CD8-positive, alpha-beta memory T cell (primary cell): ENCODE data around the gene TLE6. TPM values are rescaled to one million over a fixed set of nuclear protein-coding genes. Genes with fewer than 3 reads are reported as not detected.

Experiments
- CTCF ChIA-PET: fragments of 350-600 bp; sonication (Branson Sonifier 250); formaldehyde crosslinking; loops from one replicate; lab custom pipeline; 2021; ENCODE audit warnings: antibody characterized with exemption; lab: Charles Lee
- POLR2A ChIA-PET: fragments of 350-600 bp; sonication (Branson Sonifier 250); formaldehyde crosslinking; loops from one replicate; lab custom pipeline; 2021; ENCODE audit warnings: antibody characterized with exemption; lab: Charles Lee
- DNase-seq, 5 donors: peaks; one replicate each; pipeline versions ENCODE4 v3.0.0 to v3.0.0-alpha.2; 2020 to 2022; ENCODE audit warnings: mixed read lengths in 1 of 5
- H3K27ac ChIP-seq: one replicate; pipeline ENCODE4 v1.7.0; 2013; ENCODE audit warnings: low read depth, mild to moderate bottlenecking, low read length, moderate library complexity
- H3K27me3 ChIP-seq: 2 replicates; pipeline ENCODE4 v1.7.0; 2013; ENCODE audit warnings: low read length, mild to moderate bottlenecking; ENCODE audit not compliant: insufficient read depth, poor library complexity, severe bottlenecking
- H3K36me3 ChIP-seq: 2 replicates; pipeline ENCODE4 v1.7.0; 2013; ENCODE audit warnings: mild to moderate bottlenecking, low read length, moderate library complexity; ENCODE audit not compliant: insufficient read depth
- H3K4me1 ChIP-seq: 2 replicates; pipeline ENCODE4 v1.7.0; 2013; ENCODE audit warnings: mild to moderate bottlenecking, low read length, moderate library complexity; ENCODE audit not compliant: insufficient read depth
- H3K4me3 ChIP-seq: 2 replicates; pipeline ENCODE4 v1.7.0; 2013; ENCODE audit warnings: mild to moderate bottlenecking, low read length
- H3K9me3 ChIP-seq: 2 replicates; pipeline ENCODE4 v1.7.0; 2013; ENCODE audit warnings: mild to moderate bottlenecking, low read length
- H3K27ac Mint-ChIP-seq, 8 donors: one replicate each; pipeline ENCODE4 v1.8.0; 2020 to 2021; ENCODE audit warnings: mixed read lengths in 8 of 8, mild to moderate bottlenecking in 6 of 8, inconsistent platforms in 3 of 8, moderate library complexity in 3 of 8
- H3K27me3 Mint-ChIP-seq, 2 donors: one replicate each; pipeline ENCODE4 v1.8.0; 2020 to 2021; ENCODE audit warnings: mixed read lengths in 2 of 2, mild to moderate bottlenecking in 1 of 2, moderate library complexity in 1 of 2
- H3K36me3 Mint-ChIP-seq, 3 donors: one replicate each; pipeline ENCODE4 v1.8.0; 2020 to 2021; ENCODE audit warnings: mixed read lengths in 3 of 3, inconsistent platforms in 1 of 3, mild to moderate bottlenecking in 1 of 3
- H3K4me1 Mint-ChIP-seq, 3 donors: one replicate each; pipeline ENCODE4 v1.8.0; 2020 to 2021; ENCODE audit warnings: mixed read lengths in 3 of 3, inconsistent platforms in 1 of 3, mild to moderate bottlenecking in 1 of 3
- H3K4me3 Mint-ChIP-seq, 7 donors: one replicate each; pipeline ENCODE4 v1.8.0; 2020 to 2021; ENCODE audit warnings: mixed read lengths in 7 of 7, mild to moderate bottlenecking in 6 of 7, moderate library complexity in 4 of 7, inconsistent platforms in 2 of 7
- H3K9me3 Mint-ChIP-seq, 5 donors: one replicate each; pipeline ENCODE4 v1.8.0; 2020 to 2022; ENCODE audit warnings: mixed read lengths in 5 of 5, mild to moderate bottlenecking in 3 of 5, moderate library complexity in 2 of 5, inconsistent platforms in 1 of 5
- polyA plus RNA-seq: library from polyadenylated mRNA; unstranded; fragments of 300-500 nt; fragmentation: Illumina TruSeq; gene quantifications from one replicate; pipeline ENCODE4 v1.2.3, GENCODE V29; 2021
- total RNA-seq, 2 experiments: library from RNA; stranded (reverse); gene quantifications; one replicate each; pipeline ENCODE4 v1.2.3, GENCODE V29; 2021

Gene TLE6
- total and polyA plus RNA-seq, 3 experiments from 2014 or later = 1.1 to 1.3 TPM; not detected in 1

DNA sequence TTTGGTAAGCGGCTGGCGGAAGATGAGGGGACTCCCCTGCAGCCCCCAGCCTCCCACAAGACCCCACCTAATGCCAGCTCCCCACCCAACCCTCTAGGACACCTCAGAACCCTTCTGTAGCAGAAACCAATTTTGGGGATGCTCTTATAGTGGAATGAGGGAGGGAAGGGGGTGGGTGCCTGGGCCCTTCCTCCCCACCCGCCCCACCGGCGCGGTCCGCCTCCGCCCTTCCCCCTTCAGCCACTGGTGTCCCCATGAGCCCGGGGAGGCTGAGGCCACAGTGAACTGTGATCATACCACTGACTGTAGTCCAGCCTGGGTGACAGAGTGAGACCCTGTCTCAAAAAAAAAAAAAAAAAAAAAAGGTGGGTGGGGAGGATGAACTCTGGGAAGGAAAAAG is 16.2 kb downstream of the TLE6 start:
- Mint-ChIP-seq H3K4me3 (no peak overlapping the region), H3K36me3 (peaks cover 0 to 7% (median 2%) of the 10 kb centered on the region in 3 donors), H3K4me1 (no peaks in the 10 kb centered on the region), H3K27me3 (peaks cover 3 to 4% of the 10 kb centered on the region in 2 donors), H3K9me3 (peaks cover 0 to 2% (median 0%) of the 10 kb centered on the region in 5 donors), H3K27ac (no peak overlapping the region)
- POLR2A ChIA-PET = no interaction called here
- Histone ChIP-seq H3K27ac (no peak overlapping the region), H3K9me3 (no peaks in the 10 kb centered on the region), H3K4me3 (no peak overlapping the region), H3K27me3 (no peaks in the 10 kb centered on the region), H3K4me1 (no peaks in the 10 kb centered on the region), H3K36me3 (no peaks in the 10 kb centered on the region)
- no peak for DNase-seq
- CTCF ChIA-PET = no interaction called here

DNA sequence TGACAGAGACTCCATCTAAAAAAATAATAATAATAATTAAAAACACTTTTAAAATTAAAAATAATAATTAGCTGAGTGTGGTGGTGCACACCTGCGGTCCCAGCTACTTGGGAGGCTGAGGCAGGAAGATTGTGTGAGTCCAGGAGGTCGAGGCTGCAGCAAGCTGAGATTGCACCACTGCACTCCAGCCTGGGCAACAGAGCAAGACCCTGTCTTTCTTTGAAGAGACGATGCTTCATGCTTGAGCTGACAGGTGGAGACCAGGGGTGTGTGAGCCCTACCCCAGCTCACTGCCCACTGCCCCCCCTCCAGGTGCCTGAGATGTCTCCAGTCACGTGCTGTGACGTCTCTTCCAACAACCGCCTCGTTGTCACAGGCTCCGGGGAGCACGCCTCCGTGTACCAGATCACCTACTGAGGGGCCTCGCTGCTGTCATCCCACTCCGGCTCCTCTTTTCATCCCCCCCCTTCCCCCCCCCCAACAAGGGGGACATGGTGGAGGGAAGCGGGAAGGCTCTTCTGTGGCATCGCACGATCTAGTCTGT is 17.3 kb downstream of the TLE6 start:
- H3K27ac ChIP-seq = no peak overlapping the region
- H3K4me1 Mint-ChIP-seq = no peaks in the 10 kb centered on the region
- no peak overlapping the region for H3K4me3 Mint-ChIP-seq
- no peak for DNase-seq
- no peak overlapping the region for H3K27ac Mint-ChIP-seq
- H3K36me3 Mint-ChIP-seq = peaks cover 0 to 11% (median 2%) of the 10 kb centered on the region in 3 donors
- H3K4me3 ChIP-seq = no peak overlapping the region
- no peaks in the 10 kb centered on the region for H3K4me1 ChIP-seq
- H3K9me3 ChIP-seq = no peaks in the 10 kb centered on the region
- H3K27me3 ChIP-seq = no peaks in the 10 kb centered on the region
- POLR2A ChIA-PET = no interaction called here
- no peaks in the 10 kb centered on the region for H3K27me3 Mint-ChIP-seq
- H3K36me3 ChIP-seq = no peaks in the 10 kb centered on the region
- CTCF ChIA-PET = no interaction called here
- peaks cover 0 to 2% (median 0%) of the 10 kb centered on the region in 5 donors for H3K9me3 Mint-ChIP-seq

DNA sequence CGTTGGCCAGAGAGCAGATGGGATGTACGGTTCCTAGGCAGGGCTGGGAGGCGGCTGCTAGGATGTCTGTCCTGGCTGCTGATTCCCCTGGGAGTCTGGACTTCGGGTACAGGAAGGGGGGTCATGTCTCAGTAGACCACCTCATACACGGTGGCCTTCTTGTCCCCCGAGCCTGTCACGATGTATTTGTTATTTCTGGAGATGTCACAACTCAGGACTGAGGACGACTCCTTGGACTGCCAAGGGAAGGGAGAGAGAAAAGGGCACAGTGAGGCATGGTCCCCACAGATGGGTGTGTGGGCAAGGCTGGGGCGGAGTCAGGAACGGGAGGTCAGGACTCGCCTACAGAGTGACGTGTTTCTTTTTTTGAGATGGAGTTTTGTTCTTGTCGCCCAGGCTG is 20.4 kb downstream of the TLE6 start:
- Mint-ChIP-seq H3K36me3 (peaks cover 0 to 13% (median 5%) of the 10 kb centered on the region in 3 donors), H3K27ac (peak overlapping the region in 1 of 8 donors; percentile 47), H3K9me3 (peaks cover 0 to 2% (median 0%) of the 10 kb centered on the region in 5 donors), H3K4me1 (no peaks in the 10 kb centered on the region), H3K4me3 (peak overlapping the region in 1 of 7 donors; percentile 75), H3K27me3 (no peaks in the 10 kb centered on the region)
- Histone ChIP-seq H3K9me3 (no peaks in the 10 kb centered on the region), H3K4me1 (no peaks in the 10 kb centered on the region), H3K36me3 (no peaks in the 10 kb centered on the region), H3K4me3 (no peak overlapping the region), H3K27me3 (no peaks in the 10 kb centered on the region), H3K27ac (no peak overlapping the region)
- POLR2A ChIA-PET = no interaction called here
- CTCF ChIA-PET = no interaction called here
- no peak for DNase-seq

DNA sequence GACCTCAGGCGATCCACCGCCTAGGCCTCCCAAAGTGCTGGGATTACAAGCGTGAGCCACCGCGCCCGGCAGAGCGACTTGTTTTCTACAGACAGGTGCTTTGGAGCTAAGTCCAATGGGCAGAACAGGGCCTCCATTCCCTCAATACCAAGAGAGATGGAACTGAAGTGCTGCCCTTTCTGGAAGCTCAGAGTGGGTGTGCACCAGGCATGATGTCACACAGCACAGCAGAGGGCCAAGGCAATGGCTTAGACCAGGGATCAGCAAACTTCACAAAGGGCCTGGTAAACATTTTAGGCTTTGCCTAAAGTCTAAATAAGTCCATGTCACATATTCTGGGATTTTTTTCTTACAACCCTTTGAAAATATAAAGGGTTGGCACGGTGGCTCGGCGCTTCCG is 21.3 kb downstream of the TLE6 start:
- ChIA-PET CTCF (interaction anchor here (1.4 kb wide), 1 partner anchor 36 kb away, joined by 3 read pairs; no protein-coding TSS in a partner anchor), POLR2A (no interaction called here)
- H3K27me3 ChIP-seq = no peaks in the 10 kb centered on the region
- H3K36me3 Mint-ChIP-seq = peaks cover 0 to 13% (median 5%) of the 10 kb centered on the region in 3 donors
- H3K9me3 Mint-ChIP-seq = peaks cover 0 to 2% (median 0%) of the 10 kb centered on the region in 5 donors
- H3K4me3 Mint-ChIP-seq = no peak overlapping the region
- H3K27ac Mint-ChIP-seq = no peak overlapping the region
- H3K27me3 Mint-ChIP-seq = no peaks in the 10 kb centered on the region
- H3K36me3 ChIP-seq = no peaks in the 10 kb centered on the region
- H3K4me3 ChIP-seq = no peak overlapping the region
- no peak overlapping the region for H3K27ac ChIP-seq
- no peaks in the 10 kb centered on the region for H3K4me1 ChIP-seq
- no peak for DNase-seq
- no peaks in the 10 kb centered on the region for H3K4me1 Mint-ChIP-seq
- H3K9me3 ChIP-seq = no peaks in the 10 kb centered on the region

DNA sequence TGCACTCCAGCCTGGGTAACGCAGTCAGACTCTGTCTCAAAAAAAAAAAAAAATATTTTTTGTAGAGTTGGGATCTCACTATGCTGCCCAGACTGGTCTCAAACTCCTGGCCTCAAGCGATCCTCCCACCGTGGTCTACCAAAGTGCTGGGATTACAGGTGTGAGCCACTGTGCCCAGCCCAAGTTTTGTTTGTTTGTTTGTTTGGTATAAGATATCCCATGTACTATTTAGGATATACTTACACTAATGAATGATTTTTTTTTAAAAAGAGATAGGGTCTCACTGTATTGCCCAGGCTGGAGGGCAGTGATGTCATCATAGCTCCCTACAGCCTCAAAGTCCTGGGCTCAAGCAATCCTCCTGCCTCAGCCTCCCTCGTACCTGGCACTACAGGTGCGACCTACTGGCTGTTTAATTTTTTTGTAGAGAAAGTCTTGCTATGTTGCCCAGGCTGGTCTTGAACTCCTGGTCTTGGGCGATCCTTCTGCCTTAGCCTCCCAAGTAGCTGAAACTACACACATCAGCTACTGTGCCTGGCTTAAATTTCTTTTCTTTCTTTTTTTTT is 24.0 kb downstream of the TLE6 start:
- POLR2A ChIA-PET = no interaction called here
- CTCF ChIA-PET = no interaction called here
- Histone ChIP-seq H3K27ac (no peak overlapping the region), H3K9me3 (no peaks in the 10 kb centered on the region), H3K36me3 (no peaks in the 10 kb centered on the region), H3K27me3 (no peaks in the 10 kb centered on the region), H3K4me1 (no peaks in the 10 kb centered on the region), H3K4me3 (no peak overlapping the region)
- H3K4me1 Mint-ChIP-seq = no peaks in the 10 kb centered on the region
- H3K9me3 Mint-ChIP-seq = peaks cover 0 to 2% (median 0%) of the 10 kb centered on the region in 5 donors
- H3K27me3 Mint-ChIP-seq = peaks cover 0 to 1% of the 10 kb centered on the region in 2 donors
- no peak overlapping the region for H3K4me3 Mint-ChIP-seq
- peaks cover 0 to 17% (median 5%) of the 10 kb centered on the region in 3 donors for H3K36me3 Mint-ChIP-seq
- no peak for DNase-seq
- H3K27ac Mint-ChIP-seq = no peak overlapping the region

DNA sequence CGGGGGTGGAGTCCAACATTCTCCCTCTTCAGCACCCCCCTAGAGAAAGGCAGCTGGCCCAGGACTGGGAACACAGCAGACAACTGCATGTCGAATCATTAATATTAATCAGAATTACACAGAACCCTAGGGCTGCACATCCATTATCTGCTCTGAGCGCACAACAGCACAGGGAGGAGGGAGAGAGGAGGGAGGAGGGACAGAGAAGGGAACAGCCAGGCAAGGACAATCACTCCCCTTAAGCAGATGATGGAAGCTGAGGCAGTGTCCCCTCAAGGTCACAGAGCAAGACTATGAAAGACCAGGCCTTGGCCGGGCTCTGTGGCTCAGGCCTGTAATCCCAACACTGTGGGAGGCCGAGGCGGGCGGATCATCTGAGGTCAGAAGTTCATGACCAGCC is 25.7 kb downstream of the TLE6 start:
- no peak for DNase-seq
- CTCF ChIA-PET = interaction anchor here (0.8 kb wide), 1 partner anchor 53 kb away, joined by 3 read pairs; no protein-coding TSS in a partner anchor
- no peak overlapping the region for H3K27ac ChIP-seq
- Mint-ChIP-seq H3K4me3 (no peak overlapping the region), H3K9me3 (no peaks in the 10 kb centered on the region), H3K27ac (peak overlapping the region in 1 of 8 donors; percentile 29), H3K27me3 (peaks cover 0 to 1% of the 10 kb centered on the region in 2 donors), H3K36me3 (peaks cover 0 to 11% (median 3%) of the 10 kb centered on the region in 3 donors), H3K4me1 (no peaks in the 10 kb centered on the region)
- no peaks in the 10 kb centered on the region for H3K4me1 ChIP-seq
- no peaks in the 10 kb centered on the region for H3K27me3 ChIP-seq
- no peak overlapping the region for H3K4me3 ChIP-seq
- POLR2A ChIA-PET = no interaction called here
- H3K36me3 ChIP-seq = no peaks in the 10 kb centered on the region
- H3K9me3 ChIP-seq = no peaks in the 10 kb centered on the region

DNA sequence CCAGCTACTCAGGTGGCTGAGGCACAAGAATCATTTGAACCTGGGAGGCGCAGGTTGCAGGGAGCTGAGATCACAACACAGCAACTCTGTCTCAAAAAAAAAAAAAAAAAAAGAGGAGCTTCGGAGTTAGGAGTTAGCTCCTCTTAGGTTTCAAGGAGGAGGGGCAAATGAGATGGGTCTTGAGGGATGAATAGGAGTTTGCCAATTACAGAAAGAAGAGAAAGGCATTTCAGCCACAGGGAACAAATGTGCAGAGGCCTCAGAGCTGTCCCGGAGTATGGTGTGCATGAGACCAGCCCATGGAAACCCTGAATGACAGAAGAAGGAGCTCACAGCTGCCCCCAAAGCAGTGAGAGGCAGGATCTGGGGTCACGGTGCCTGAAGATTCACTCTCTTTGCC is 27.2 kb downstream of the TLE6 start:
- no peaks in the 10 kb centered on the region for H3K4me1 ChIP-seq
- H3K9me3 ChIP-seq = no peaks in the 10 kb centered on the region
- no peak overlapping the region for H3K4me3 ChIP-seq
- H3K36me3 Mint-ChIP-seq = peaks cover 0 to 8% (median 3%) of the 10 kb centered on the region in 3 donors
- no peaks in the 10 kb centered on the region for H3K9me3 Mint-ChIP-seq
- DNase-seq = no peak
- no peak overlapping the region for H3K4me3 Mint-ChIP-seq
- H3K4me1 Mint-ChIP-seq = no peaks in the 10 kb centered on the region
- H3K27me3 ChIP-seq = no peaks in the 10 kb centered on the region
- POLR2A ChIA-PET = interaction anchor here (0.6 kb wide), 2 partner anchors 28 to 56 kb away, joined by 3 to 5 read pairs; no protein-coding TSS in a partner anchor
- peak overlapping the region in 1 of 8 donors; percentile 65 for H3K27ac Mint-ChIP-seq
- no peak overlapping the region for H3K27ac ChIP-seq
- peaks cover 0 to 1% of the 10 kb centered on the region in 2 donors for H3K27me3 Mint-ChIP-seq
- H3K36me3 ChIP-seq = no peaks in the 10 kb centered on the region
- CTCF ChIA-PET = interaction anchor here (0.6 to 1.2 kb wide), 2 partner anchors 41 to 100 kb away, joined by 3 to 4 read pairs; no protein-coding TSS in a partner anchor

DNA sequence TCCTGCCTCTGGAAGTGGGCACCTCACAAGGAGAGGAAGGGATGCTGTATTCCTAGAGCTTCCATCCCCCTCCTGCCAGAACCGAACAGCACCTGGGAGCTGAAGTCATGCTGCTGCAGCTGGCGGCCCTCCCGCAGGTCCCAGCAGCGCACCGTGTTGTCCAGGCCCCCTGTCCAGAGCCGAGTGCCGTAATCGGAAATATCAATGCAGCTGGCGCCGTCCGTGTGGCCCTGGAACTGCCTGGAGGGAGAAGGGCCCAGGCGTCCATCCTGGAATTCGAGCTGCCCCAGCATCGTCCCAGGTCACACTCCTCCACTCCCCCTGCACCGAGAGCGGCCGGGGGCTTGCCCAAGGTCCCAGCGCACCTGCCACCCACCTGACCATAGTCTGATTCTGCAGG is 28.0 kb downstream of the TLE6 start:
- ChIA-PET CTCF (interaction anchor here (0.6 to 1.2 kb wide), 2 partner anchors 41 to 99 kb away, joined by 3 to 4 read pairs; no protein-coding TSS in a partner anchor), POLR2A (no interaction called here)
- Histone ChIP-seq H3K27ac (no peak overlapping the region), H3K4me3 (no peak overlapping the region), H3K4me1 (no peaks in the 10 kb centered on the region), H3K36me3 (no peaks in the 10 kb centered on the region), H3K27me3 (no peaks in the 10 kb centered on the region), H3K9me3 (no peaks in the 10 kb centered on the region)
- peaks cover 0 to 1% of the 10 kb centered on the region in 2 donors for H3K27me3 Mint-ChIP-seq
- H3K9me3 Mint-ChIP-seq = no peaks in the 10 kb centered on the region
- no peak overlapping the region for H3K4me3 Mint-ChIP-seq
- no peak overlapping the region for H3K27ac Mint-ChIP-seq
- H3K36me3 Mint-ChIP-seq = peaks cover 0 to 11% (median 3%) of the 10 kb centered on the region in 3 donors
- DNase-seq = no peak
- no peaks in the 10 kb centered on the region for H3K4me1 Mint-ChIP-seq
